HG02763 (cell line): ENCODE results near the gene KCNMA1.

Experiments used
- ATAC-seq: cut with Tn5 transposase; IDR thresholded peaks from one replicate; pipeline ENCODE4 v1.9.1; 2021; ENCODE audit warnings: mild to moderate bottlenecking, moderate library complexity; ENCODE audit not compliant: unreplicated experiment

KCNMA1 gene

GRCh38 chr10:77313066-77313750 lies 324.4 kb downstream of the KCNMA1 start:
- ATAC-seq = no peak

GRCh38 chr10:77311186-77311585 lies 326.4 kb downstream of the KCNMA1 start:
- no peak for ATAC-seq

- no peak for ATAC-seq
Observed at GRCh38 chr10:77310288-77310840, 327.2 kb downstream of the KCNMA1 start.

DNA sequence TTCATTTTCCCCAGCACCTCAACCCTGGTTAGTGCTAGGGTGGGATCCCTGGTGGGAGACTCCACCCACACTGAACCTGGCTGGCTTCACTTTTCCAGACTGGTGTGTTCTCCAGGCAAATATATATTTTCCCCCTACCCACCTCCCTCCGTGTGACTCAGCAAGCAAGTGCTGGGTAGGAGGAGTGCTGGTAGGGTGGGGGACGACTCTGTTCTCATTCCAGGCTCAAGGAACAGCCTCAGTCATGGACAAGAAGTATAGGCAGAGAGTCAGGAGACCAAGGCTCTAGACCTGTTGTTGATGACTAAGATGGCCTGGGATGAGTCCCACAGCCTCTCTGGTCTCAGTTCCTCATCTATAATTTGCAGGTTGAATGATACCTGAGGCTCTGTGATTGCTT lies 328.1 kb downstream of the KCNMA1 start:
- no peak for ATAC-seq

- no peak for ATAC-seq
Observed at GRCh38 chr10:77309092-77309491, 328.5 kb downstream of the KCNMA1 start.

DNA sequence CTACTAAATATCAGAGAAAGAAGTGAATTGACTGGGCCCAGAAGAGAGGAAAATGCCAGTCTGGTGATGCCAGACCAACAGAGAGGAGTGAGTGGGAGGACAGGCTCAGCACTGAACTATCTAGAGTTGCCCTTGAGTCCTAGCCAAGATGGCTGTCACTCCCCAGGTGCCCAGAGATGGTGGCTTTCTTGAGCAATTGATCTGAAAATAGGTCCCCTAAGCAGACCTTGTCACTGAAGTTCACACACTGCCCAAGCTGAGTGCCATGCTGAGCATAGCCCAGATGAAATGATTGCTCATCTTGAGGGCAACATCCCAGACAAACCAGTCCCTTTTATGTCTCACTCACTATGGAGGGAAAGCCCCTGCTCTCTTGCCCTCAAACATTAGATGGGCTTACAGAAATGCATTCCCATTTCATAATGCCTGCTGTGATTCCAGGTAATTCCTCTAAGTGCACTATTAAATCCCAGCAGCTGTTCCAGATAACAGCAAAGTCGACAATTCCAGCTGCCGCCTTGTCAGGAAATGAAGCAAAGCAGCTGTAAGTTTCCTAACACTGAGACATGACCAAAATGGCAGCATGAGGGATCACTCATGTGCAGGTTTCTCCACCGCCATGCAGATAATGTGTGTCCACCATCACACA lies 329.4 kb downstream of the KCNMA1 start:
- no peak for ATAC-seq

DNA sequence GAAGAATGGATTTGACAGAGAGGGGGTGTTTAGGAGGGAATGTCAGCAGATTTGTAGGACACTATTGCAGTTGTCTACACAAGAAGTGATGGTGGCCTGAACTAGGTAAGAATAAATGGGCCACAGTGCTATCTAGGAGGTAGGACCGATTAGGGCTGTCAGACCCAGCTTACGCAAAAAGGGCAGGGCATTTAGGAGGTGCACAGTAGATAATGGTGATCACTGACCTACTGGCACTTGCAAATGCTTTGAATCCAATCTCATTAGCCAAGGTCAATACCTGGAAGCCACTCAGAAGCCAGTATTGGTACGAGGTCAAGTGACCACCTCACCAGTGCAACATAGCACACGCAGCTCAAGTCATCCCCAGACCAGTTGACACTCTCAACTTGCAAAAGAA lies 330.9 kb downstream of the KCNMA1 start:
- ATAC-seq = no peak

DNA sequence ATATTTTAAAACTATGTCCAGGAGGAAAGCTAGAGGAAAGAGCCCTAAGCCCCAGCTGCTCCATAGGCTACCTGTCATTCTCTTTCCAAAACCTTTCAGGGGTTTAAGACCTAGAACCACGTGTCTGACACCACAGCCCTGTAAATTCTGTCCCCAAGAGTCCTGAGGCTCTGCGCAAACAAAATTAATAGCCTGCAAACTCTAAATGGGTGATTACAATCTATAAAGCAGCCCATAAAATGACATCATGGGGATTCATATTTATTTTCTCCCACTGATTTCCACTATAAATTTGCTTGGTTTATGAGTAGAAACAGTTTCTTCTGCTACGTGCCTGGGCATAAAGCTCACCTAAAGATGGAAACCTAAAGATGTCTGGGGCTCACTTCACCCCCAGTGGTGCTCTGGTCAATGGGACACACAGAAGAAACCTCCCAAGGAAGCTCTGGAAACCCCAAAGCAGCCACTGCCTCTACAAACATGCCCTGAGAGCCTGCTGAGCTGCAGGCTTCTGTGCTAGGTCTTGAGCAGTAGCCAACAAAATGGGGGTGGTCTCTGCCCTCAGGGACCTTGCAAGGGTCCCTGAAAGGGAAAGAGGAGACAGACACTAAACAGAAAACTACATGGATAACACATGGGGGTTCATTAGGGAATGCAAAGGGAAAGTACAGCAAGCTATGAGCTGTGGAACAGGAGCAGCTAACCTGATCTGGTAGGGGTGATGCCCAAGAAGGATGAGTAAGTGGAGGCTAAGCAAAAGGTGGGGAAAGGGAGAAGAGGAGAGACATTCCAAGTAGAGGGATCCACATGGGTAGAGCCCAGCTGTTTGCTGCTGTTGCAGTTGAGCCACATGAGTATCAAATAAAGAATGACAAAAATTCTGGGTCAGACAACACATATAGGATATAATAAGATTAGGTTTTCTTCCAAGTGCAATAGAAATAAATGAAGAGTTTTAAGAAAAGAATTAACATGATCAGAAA lies 331.7 kb downstream of the KCNMA1 start:
- ATAC-seq = no peak

- ATAC-seq = no peak
Observed at GRCh38 chr10:77304192-77304591, 333.4 kb downstream of the KCNMA1 start.

- ATAC-seq = no peak
Observed at GRCh38 chr10:77301305-77301730, 336.3 kb downstream of the KCNMA1 start.

- ATAC-seq = no peak
Observed at GRCh38 chr10:77300682-77301302, 336.8 kb downstream of the KCNMA1 start.

GRCh38 chr10:77299320-77299719 lies 338.3 kb downstream of the KCNMA1 start:
- ATAC-seq = no peak

- no peak for ATAC-seq
Observed at GRCh38 chr10:77297393-77297739, 340.2 kb downstream of the KCNMA1 start.

- no peak for ATAC-seq
Observed at GRCh38 chr10:77296534-77297392, 340.8 kb downstream of the KCNMA1 start.

- ATAC-seq = no peak
Observed at GRCh38 chr10:77293773-77294172, 343.8 kb downstream of the KCNMA1 start.

DNA sequence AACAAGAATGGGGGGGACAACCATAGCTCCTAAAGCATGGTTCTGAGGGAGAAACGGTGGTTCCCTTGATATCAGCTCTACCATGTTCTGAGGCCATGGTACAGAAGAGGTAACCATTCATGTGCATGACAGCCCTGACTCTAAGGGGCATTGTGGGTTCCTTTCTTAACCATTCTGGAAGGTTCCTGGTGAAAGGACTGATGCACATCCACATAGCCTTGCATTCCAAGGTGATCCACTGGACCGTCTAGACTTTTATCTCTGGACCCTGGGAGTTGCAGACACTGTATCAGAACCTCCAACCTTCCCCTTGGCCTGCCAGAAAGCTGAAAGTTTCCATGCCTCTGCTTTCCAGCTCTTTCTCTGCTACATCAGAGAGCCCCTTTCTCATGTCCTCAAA lies 344.3 kb downstream of the KCNMA1 start:
- no peak for ATAC-seq

- ATAC-seq = no peak
Observed at GRCh38 chr10:77291596-77292505, 345.8 kb downstream of the KCNMA1 start.

DNA sequence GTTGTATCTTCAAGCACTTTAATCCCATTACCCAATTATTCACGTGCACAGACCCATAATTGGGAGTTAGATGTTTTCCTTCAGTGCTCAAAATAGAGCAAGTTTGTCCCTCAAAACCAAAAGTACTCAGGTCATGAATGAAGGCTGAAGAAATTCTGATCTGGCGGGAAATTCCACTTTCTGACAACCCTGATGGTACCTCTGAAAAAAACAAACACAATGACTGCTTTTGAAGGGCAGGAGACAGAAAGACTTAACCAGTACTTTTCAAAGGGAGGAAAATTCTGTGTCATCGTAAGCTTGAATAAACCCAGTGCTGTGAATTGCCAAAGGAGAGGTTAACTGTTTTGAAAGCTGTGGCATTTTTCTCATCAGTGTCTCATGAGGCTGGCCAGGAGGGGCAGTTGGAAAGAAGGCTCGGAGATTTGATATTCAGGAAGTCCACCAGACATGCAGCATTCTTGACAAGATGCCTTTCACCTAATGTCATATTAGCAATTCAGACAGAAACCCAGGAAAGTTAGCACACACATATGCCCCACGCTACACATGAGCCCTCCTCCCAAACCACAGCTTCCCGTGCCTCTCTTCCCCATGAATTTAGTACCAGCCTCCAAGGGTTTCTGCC lies 347.0 kb downstream of the KCNMA1 start:
- no peak for ATAC-seq
